GM18870 (cell line): ENCODE results near the gene SVEP1.
"Not testable (repeated sequence)": the region's sequence is repeated elsewhere in the genome, so short reads cannot be mapped to it uniquely, and the experiment has no call there.

Experiments
- ATAC-seq: cut with Tn5 transposase; IDR thresholded peaks from one replicate; pipeline ENCODE4 v1.9.1; 2021; ENCODE audit warnings: moderate library complexity; ENCODE audit not compliant: unreplicated experiment

The SVEP1 gene

DNA sequence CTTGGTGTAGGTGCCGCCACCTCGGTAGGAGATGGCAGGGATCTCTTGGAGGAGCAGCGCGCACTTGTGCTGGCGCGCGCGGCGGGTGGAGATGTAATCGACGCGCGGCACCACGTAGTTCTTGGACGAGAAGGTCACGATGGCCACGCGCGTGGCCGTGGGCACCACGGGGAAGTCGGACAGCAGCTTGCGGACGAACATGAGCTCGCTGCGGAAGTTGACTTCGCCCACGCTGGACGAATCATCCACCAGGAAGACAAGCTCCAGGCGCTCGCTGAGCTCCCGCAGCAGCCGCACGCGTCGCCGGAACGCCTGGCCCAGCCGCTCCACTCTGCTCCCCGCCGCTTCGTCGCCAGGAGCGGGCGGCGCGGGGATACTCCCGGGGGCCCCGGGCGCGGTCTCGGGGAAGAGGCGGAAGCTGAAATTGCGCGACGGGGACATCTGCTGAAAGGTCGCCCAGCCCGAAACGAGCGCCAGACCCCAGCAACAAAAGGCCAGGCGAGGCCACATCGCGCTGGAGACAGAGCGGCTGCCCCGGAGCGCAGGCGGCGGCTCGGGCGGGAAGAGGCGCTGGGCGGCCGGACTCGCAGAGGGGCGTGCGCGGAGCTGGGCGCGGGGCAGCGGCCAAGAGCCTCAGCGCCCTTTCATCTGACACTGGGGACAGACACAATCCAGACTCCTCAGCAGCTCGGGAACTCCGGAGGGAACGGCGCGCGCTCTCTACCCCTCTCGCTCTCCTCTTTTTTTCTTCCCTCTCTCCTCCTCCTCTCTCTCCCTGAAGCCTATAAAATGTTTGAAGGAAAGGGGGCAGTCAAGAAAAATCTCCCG lies at the start of gene SVEP1:
Gene SVEP1, minus strand, starts transcription at position 708 of the 828 bp plus-strand sequence. Its CDS starts 198 bp downstream, at position 510.
- ATAC-seq = no peak

GRCh38 chr9:110626101-110626829 lies 46.7 kb upstream of the SVEP1 start:
- peak; percentile 98 for ATAC-seq

DNA sequence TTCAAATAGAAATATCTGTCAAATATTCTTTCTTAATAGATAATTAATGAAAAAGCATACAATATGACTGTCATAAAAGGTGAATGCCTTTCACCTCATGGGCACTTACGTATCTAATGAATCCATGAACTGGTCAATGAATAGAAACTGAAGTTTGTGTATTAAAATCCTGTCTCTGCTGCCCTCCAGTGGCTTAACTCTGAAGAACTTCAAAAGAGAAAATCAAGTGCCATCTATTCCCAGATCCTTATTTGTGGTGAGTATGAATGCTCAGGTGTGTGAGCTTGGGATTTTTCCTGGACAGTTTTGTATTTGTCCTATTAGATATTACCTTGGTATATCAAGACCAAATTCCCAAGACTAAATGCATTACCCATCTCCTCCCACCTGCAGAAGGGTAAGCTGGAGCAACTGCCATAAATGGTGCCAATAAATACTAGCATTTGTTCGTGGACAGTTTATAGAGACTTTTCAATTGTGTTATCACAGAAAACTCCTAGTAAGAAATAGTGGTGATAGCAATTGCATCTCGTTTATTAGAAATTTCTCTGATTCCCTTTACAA lies 44.0 kb upstream of the SVEP1 start:
- no peak for ATAC-seq

DNA sequence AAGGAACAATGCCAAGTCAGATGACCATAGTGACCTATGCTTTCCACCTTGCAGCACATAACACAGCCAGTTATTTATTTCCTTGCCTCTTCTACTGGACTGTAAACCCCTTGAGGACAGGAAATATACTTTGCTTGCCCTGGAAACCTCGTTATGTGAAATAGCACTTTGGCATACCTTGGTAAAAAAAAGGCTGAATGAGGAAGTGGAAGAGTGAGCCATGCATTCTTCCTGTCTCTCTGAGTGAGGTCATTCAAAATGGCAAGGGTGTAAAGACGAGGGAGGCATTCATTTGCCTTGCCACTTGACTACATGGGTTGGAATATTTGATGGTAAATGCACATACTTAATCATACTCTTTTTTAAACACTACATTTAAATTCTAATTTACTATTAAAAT lies 42.8 kb upstream of the SVEP1 start:
- ATAC-seq = no peak

DNA sequence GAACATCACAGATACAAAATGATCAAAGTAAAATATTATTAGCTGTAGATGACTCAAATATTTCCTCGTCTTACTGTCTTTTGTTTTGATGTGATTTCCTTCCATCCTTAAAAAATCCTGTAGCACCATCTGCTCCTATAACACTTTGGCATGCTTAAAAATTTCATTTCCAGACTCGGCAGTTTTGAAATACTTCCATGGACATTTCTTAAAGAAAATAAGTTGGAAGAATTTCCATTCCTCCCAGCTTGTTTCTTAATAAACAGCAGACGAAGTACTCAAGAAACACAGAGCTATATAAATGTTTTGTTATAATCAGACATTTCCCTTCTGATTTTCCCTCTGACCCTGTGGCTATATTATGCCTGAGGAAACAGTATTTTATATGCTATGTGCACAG lies 41.2 kb upstream of the SVEP1 start:
- no peak for ATAC-seq

GRCh38 chr9:110619831-110620230 lies 40.3 kb upstream of the SVEP1 start:
- ATAC-seq = no peak

- no peak for ATAC-seq
These were observed 36.0 kb upstream of the SVEP1 start for GRCh38 chr9:110615498-110615897.

GRCh38 chr9:110614576-110614975 lies 35.0 kb upstream of the SVEP1 start:
- ATAC-seq = not testable (repeated sequence)

DNA sequence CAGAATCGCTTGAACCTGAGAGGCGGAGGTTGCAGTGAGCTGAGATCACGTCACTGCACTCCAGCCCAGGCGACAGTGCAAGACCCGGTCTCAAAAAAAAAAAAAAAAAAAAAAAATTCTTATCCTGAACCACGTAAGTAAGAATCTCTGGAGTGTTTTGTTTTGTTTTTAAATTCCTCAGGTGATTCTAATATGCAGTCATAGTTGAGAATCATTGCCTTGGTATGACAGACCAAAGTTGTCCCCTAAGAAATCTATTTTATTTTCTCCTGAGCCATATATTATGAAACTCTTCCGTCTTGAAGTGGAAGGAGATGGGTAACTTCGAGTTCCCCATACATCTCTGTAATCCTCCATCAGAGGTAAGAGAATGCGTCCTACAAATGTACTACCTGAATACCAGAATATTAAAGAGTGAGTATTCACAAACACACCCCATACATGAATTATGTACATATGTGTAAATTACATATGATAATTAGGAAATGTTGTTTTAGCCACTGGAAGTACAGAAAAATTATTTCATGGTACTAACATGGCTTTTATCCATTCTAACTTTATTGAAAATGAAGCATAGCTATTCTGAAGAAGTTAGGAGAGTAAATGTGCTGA lies 26.7 kb upstream of the SVEP1 start:
- no peak for ATAC-seq

DNA sequence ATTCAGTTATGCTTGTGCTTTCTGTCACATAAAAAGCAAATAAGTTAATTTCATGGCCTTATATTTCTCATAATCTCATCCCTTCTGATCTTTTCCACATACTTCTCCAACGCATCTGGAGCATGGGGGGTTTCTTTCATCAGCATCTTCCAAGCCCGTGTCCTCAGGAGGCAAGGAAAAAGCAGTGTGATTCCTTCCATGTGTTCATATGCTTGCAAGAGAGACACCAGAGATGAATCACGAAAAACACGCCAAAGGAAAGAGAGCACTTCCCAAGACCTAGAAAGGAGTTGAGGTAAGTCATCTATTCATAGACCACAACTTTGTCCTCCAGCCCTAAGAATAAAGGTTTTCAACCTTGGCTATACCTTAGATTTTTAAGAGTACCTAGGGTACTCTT lies 26.0 kb upstream of the SVEP1 start:
- no peak for ATAC-seq

DNA sequence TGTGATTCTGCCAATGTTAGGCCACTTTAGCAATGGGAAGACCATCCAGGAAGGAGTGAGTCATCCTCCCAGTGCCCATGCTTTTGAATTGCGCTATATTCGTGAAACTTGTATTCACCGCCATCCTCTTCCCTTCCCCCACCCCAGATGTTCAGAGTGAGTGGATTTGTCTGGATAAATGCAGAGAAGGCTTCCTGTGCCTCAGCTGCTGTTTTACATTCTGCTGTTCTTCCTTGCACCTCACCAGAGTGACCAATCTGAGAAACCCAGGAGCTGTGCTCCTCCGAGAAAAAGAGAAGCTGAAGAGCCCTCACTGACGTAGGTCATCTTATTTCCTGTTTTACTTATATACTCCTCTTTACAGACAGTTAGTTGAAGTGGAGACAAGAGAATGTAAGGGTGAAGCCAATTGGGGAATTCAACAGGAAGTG lies 24.6 kb upstream of the SVEP1 start:
- ATAC-seq = no peak

DNA sequence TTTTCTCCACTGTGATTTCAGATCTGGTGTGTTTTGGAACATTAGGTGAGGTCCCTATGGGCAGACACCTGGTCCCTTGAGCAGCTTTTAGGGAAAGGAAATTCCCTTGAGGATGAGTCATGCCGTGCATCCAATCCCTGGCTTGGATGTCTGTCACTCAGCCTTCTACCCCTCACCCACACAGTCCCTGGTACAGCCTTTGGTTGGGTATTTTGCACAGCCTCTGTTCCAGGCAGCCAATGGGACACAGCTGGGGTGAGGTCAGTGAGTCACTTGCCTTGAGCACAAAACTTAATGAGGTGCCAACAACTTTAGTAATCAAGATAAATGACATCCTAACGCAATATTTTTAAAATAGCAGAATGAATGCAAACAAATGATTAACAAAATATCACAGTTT lies 22.7 kb upstream of the SVEP1 start:
- ATAC-seq = no peak

DNA sequence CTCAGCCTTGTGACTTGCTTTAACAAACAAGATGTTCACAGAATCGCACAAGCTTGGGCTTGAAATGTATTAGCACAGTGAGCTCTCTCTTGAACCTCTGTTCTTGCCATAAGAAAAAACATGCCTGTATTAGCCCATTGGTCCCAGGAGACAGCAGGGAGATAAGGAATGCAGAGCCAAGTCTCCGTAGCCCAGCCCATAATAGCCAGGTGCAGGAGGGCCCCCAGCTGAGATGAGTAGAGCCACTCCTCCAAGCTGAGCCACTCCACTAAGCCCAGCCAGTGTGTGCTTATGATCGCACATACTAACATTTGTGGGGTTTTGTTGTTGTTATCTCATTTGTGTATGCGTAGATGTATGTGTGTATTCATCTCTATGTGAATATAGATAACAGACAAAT lies 21.6 kb upstream of the SVEP1 start:
- no peak for ATAC-seq

GRCh38 chr9:110599468-110599867 lies 19.9 kb upstream of the SVEP1 start:
- ATAC-seq = no peak

GRCh38 chr9:110592044-110592830 lies 12.7 kb upstream of the SVEP1 start:
- no peak for ATAC-seq

GRCh38 chr9:110591526-110591925 lies 12.0 kb upstream of the SVEP1 start:
- no peak for ATAC-seq

GRCh38 chr9:110590816-110591215 lies 11.3 kb upstream of the SVEP1 start:
- no peak for ATAC-seq

GRCh38 chr9:110588296-110588695 lies 8.8 kb upstream of the SVEP1 start:
- ATAC-seq = no peak

DNA sequence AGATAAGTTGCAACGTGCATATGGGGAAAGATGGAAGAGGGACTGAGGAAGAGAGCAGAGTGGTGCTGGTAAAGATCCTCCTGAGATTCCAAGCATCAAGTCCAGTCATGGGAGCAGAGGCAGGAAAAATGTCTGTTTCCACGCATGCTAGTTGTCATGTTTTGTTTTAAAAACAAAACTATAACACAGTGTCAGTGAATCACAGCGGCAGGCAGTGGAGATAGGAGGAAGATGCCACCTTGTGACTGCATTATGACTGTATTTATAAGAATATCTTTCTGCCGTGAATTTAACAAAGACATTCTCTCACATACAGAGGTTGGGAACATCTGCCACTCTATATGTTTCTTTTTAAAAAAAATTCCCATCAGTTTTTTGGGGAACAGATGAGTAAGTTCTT lies 3.7 kb upstream of the SVEP1 start:
- ATAC-seq = no peak

- no peak for ATAC-seq
These were observed 2.6 kb upstream of the SVEP1 start for GRCh38 chr9:110582156-110582555.

DNA sequence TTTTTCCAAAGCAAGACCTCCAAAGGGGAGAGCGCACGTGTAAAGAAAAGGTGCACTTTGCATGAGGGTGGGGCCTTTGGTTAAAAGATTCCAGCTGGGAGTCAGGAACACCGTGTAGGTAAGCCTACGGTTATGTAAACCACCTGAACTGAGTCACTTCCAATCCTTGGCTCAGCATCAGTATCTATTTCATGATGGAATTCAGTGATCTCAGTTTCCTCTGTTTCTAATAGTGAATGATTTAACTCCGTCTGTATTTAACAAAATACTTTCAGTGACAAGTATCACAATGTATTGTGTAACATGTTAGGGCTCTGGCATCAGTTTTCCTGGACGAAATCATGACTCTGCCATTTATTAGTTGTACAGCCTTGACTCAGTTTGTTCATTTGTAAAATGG lies 1.3 kb upstream of the SVEP1 start:
- no peak for ATAC-seq
